Stimulated activated CD4-positive, alpha-beta T cell treated with anti-CD3 and anti-CD28 coated beads, Interleukin-4, amount 100 ng/mL, for 4 hours (primary cell): ENCODE data around the gene LRRC9.
"Not testable (repeated sequence)": the region's sequence is repeated elsewhere in the genome, so short reads cannot be mapped to it uniquely, and the experiment has no call there.

Experiments used
- DNase-seq, 2 experiments: peaks; one replicate each; pipeline ENCODE4 v3.0.0-alpha.2; 2020

Gene LRRC9

GRCh38 chr14:59959668-59960067 is 39.7 kb downstream of the LRRC9 start:
- no peak for DNase-seq

GRCh38 chr14:59961518-59962062 is 41.6 kb downstream of the LRRC9 start:
- no peak for DNase-seq

GRCh38 chr14:59964251-59965007 is 44.5 kb downstream of the LRRC9 start:
- DNase-seq = no peak

GRCh38 chr14:59969319-59969718 is 49.4 kb downstream of the LRRC9 start:
- no peak for DNase-seq

- no peak for DNase-seq
Measured at GRCh38 chr14:59981564-59981963, 61.6 kb downstream of the LRRC9 start.

- no peak for DNase-seq
Measured at GRCh38 chr14:59983048-59983447, 63.1 kb downstream of the LRRC9 start.

- DNase-seq = no peak
Measured at GRCh38 chr14:59986556-59987059, 66.7 kb downstream of the LRRC9 start.

GRCh38 chr14:59997449-59997848 is 77.5 kb downstream of the LRRC9 start:
- no peak for DNase-seq

GRCh38 chr14:59997966-59998365 is 78.0 kb downstream of the LRRC9 start:
- DNase-seq = no peak

- DNase-seq = no peak
Measured at GRCh38 chr14:59998564-59998963, 78.6 kb downstream of the LRRC9 start.

GRCh38 chr14:60002819-60003492 is 83.0 kb downstream of the LRRC9 start:
- no peak for DNase-seq

- DNase-seq = no peak
Measured at GRCh38 chr14:60003991-60004390, 84.0 kb downstream of the LRRC9 start.

- DNase-seq = no peak
Measured at GRCh38 chr14:60008042-60008441, 88.1 kb downstream of the LRRC9 start.

- DNase-seq = not testable (repeated sequence)
Measured at GRCh38 chr14:60010263-60010662, 90.3 kb downstream of the LRRC9 start.

GRCh38 chr14:60014402-60014801 is 94.5 kb downstream of the LRRC9 start:
- no peak for DNase-seq

- no peak for DNase-seq
Measured at GRCh38 chr14:60021619-60022018, 101.7 kb downstream of the LRRC9 start.

GRCh38 chr14:60025571-60025970 is 105.6 kb downstream of the LRRC9 start:
- DNase-seq = no peak

- no peak for DNase-seq
Measured at GRCh38 chr14:60035177-60035576, 115.2 kb downstream of the LRRC9 start.

GRCh38 chr14:60047976-60048375 is 128.0 kb downstream of the LRRC9 start:
- DNase-seq = not testable (repeated sequence)

- DNase-seq = no peak
Measured at GRCh38 chr14:60051721-60052221, 131.8 kb downstream of the LRRC9 start.

- DNase-seq = no peak
Measured at GRCh38 chr14:60058087-60058486, 138.1 kb downstream of the LRRC9 start.

- DNase-seq = no peak
Measured at GRCh38 chr14:60061371-60061770, 141.4 kb downstream of the LRRC9 start.

GRCh38 chr14:60064491-60065072 is 144.6 kb downstream of the LRRC9 start:
- DNase-seq = no peak
